HG03039 (cell line): ENCODE data around the gene DAB1.
"Not testable (repeated sequence)": the region's sequence is repeated elsewhere in the genome, so short reads cannot be mapped to it uniquely, and the experiment has no call there.

Experiments used
- ATAC-seq: cut with Tn5 transposase; IDR thresholded peaks from one replicate; pipeline ENCODE4 v1.9.1; 2021; ENCODE audit warnings: mild to moderate bottlenecking, moderate library complexity; ENCODE audit not compliant: unreplicated experiment

The DAB1 gene

GRCh38 chr1:57091642-57092041, 332.2 kb downstream of the DAB1 start:
- ATAC-seq = no peak

DNA sequence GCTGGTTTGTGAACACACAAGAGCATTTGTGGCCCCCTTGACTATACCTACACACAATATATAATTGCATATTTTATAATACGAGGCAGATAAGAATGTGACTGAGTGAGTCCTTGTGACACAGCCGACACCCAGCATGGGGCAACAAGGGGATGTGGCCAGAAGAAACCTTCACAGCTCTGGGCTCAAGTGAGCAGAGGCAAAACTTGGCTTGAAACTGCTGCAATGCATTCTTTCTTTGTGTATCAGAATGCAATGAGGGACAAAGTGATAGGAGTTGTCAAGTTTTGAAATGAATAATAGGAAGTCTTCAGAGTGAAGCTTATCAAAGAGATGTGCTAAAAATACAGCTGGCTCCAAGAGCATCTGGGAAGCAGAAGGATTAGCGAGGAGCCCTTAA, 334.0 kb downstream of the DAB1 start:
- ATAC-seq = no peak

GRCh38 chr1:57089221-57089620, 334.6 kb downstream of the DAB1 start:
- ATAC-seq = no peak

GRCh38 chr1:57088653-57089052, 335.2 kb downstream of the DAB1 start:
- no peak for ATAC-seq

GRCh38 chr1:57087660-57088059, 336.2 kb downstream of the DAB1 start:
- not testable (repeated sequence) for ATAC-seq

- no peak for ATAC-seq
These were observed 337.7 kb downstream of the DAB1 start for GRCh38 chr1:57086154-57086553.

- ATAC-seq = no peak
These were observed 339.2 kb downstream of the DAB1 start for GRCh38 chr1:57084701-57085100.

- ATAC-seq = no peak
These were observed 341.0 kb downstream of the DAB1 start for GRCh38 chr1:57082711-57083439.

- no peak for ATAC-seq
These were observed 344.3 kb downstream of the DAB1 start for GRCh38 chr1:57079454-57080157.

DNA sequence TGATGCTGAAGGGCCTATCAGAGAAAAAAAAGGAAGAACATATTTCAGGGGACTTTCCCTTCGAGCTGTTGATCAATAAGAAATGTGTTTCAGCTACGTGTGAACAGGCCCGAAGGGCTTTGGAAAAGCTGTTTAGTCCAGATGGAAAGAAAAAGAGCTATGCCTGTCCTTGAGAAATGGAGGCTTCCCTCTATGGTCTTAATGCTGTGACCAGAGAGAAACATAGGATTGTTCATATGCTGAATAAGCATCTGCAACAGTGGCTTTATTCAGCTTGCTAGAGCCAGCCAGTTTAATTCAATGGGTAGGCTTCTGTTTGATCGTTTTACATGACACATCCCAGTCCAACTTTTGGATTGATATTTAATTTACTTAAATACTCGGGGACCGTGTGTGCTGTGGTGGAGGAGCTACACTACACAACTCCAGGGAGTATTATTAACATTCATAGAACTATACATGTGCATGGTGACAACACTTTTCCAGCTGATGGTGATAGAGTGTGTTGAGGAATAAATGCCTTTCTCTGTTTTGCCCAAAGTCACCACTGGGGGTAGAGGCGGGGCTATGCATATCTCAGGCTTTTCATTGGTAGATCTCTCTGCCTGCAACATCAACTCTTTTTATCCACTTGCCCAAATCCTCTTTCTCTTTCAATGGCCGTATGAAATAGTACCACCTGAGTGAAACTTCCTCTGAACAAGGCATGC, 351.3 kb downstream of the DAB1 start:
- ATAC-seq = no peak

GRCh38 chr1:57067863-57068262, 356.0 kb downstream of the DAB1 start:
- no peak for ATAC-seq

DNA sequence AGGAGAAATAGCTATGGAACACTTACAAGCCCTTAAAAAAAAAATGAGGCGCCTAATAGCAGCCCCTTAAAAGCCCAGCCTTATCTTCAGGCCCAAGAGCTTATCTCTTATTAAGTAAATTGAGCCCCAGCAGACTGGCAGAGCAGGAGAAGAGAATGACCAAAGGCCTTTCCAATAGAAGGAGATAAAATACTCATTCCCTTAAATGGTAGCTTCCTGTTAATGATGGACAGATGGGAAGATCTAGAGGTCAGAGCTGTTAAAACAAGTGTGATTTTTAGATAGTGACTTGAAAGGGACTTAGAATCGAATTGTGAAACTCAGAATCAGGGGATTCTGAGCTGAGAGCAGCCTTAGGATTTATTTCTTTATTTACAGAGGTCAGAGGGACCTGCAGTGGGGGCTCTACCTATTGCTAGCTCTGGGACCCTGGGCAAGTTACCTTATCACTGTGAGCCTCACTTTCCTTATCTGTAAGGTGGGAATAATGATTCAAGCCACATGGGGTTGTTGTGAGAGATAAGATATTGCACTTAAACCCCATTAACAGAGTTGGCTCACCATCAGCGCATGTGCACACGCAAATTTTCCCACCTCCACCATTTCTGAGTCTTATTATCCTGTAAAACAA, 356.8 kb downstream of the DAB1 start:
- no peak for ATAC-seq

DNA sequence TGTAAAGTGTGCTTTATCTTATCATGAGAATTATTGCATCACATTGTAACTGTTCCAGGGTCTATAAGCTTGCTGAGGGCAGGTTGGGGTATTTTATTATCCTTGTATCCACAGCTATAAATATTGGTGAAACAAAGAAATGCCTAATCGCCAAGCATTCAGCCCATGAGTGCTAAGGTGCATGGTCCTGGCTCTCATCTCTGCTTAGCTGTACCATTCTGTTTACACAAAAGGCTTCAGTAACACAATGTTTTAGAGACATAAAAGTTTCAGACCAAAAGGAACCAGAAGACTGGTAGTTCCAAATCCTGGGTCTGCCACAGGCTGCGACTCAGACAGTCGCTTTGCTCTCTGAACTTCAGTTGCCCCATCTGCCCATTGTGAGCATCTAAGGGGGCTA, 358.4 kb downstream of the DAB1 start:
- no peak for ATAC-seq

DNA sequence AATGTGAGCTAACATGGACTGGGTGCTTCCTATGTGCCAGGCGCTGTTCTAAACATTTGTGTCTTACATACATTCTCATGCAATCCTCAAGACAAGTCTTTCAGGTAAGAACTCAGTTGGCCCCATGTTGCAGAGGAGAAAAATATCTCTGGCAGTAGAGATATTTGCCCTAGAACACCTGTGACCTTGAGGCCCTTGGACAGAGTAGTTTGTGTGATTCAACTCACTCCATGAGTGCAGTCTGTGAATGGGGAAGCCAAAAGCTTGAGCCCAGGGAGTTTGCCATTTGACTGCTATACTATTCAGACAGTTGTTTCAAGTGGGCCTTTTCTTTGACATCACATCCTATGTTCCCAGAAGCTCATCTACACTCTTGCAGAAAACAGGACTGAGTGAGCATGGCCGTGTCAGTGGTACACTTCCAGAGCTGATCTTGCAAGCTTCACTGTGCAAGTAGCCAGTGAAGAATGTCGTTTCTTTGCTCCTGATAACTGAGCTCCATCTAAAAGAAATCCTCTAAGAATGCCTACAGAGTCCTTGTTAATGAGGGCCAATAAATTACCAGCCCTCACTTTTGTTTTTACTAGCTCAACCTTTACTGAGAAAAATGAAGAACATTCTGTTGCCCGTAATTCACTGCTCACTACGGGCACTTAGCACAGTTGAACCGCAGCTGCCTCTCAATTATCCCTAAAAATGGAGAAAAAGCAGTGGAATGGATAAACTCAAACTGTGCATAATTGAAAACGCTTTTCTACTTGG, 359.3 kb downstream of the DAB1 start:
- no peak for ATAC-seq

DNA sequence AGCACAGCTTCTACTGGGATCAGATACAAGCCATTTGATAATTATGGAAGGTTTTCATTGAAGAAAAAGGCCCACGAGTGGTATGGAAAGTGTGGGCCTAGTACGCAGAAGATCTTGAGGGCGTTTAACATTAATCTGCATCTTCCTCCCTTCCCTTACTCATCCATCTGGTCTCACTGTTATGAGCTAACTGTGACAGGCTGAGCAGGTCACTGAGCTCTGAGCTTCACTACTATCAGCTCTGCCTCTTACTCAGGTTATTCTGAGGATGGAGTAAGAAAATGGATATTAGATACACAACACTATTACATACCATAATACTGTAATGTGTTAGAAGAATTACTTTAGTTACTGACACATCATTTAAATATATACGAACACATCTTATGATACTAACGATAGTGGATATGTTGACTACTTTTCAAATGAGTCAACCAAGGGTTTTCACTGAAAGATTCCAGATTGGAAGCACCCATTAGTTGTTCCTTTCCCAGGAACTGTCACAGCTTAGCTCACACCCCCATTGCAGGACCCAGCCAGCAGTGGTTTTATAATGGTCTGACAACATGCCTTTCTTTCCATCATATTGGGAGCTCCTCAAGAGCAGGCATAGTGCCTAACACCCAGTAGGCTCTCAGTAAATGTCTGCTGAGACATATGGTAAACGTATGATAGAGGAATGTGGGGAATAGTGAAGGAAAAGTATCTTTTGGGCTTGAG, 360.3 kb downstream of the DAB1 start:
- ATAC-seq = no peak

- no peak for ATAC-seq
These were observed 362.5 kb downstream of the DAB1 start for GRCh38 chr1:57061369-57061768.

DNA sequence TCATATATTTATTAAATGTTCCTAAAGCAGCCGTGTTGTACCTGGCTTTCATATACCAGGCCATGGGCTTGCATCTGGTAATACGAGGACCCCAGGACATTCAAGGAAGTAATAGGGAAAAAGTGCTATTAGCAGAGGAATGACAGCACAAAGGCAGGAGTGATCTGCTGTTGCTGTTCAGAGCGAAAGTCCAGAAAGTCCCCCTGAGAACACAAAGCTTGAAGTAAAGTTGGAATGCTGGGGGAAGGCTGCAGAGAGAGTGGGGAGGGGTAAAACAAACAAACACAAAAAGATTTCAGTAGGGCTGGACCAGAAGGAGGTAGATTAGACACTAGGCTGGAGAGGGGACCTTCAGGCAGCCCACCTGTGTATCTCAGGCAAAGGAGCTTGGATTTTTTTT, 363.4 kb downstream of the DAB1 start:
- ATAC-seq = no peak

DNA sequence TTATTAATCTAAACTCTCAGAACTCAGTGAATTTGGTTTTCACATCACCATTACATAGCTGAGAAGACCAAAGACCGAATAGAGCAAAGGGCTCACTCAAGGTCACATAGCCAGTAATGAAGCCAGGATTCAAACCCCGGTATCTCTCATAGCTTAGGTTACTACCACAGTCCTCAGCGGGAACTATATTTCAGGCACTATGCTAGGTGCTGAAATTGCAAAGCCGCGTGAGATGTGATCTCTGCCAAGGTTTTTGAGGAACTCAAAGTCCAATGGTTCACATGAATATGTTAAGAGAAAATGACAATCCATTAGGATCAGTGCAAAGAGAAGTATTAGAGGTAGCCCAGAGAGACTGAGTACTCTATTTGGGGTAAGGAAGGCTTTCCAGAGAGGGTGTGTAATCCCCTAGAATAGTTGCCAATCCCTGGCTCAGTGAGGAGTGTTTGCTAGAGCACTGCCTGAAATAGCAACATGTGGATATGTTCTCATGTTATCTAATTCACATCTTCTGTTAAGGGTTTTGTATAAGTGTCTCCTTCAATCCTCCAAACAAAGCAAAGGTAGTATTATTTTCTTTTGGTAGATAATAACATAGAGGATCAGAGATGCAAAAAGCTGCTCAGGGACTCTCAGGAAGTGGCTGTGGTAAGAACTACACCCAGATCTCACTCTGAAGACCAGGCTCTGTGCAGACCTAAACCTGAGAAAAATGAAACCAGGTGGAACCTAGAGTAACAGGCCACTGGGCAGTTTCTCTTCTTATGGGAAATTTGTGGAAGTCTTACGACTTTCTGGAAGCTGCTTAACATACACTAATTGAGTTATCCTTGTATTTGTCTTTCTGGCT, 365.0 kb downstream of the DAB1 start:
- ATAC-seq = no peak

GRCh38 chr1:57048856-57049255, 375.0 kb downstream of the DAB1 start:
- ATAC-seq = no peak
